ENCODE results near the gene CRK.

Gene CRK

DNA sequence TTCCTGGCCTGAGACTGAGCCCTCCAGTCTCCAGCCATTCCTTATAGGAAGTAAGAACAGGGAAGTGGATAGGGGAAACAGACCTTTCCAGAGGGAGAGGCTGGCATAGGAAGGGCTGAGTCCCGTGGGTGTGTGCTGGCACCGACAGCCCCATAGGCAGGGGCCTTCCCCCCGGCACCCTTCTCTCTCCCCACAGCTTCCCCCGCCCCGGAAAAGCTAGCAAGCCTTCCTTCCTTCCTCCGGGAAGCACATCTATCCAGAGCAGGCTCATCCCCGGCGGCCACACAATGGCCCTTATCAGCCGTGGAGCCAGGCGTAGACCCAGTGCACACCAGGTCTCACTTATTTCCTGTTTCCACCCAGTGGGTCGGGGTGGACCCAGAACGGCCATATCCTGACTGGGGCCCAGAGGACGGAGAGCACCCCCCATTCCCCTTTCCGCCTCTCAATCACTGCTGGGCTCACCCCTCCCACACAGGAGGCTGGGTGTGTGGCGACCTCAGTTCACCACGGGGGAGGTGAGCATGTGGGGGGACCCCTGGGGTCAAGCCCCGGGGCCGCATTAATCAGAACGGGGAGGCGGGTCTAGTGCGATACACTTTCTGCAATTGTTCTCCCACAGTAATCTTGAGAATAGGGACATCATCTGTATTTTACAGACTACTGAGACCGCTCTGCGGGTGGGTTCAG, 37.4 kb upstream of the CRK start:
- TF ChIP-seq CREB1 (IDR thresholded peaks at IDR 0.05; ENCODE audit: low read depth) = no peak
- TF ChIP-seq FOXM1 (IDR thresholded peaks at IDR 0.05; ENCODE audit: borderline replicate concordance, low read depth) = no peak
- no peak for TF ChIP-seq ZBTB7A (IDR thresholded peaks at IDR 0.05; ENCODE audit: low read depth)
- TF ChIP-seq NFIC (IDR thresholded peaks at IDR 0.05) = no peak
- no peak for TF ChIP-seq CEBPB (IDR thresholded peaks at IDR 0.05)
- TF ChIP-seq EGR1 (IDR thresholded peaks at IDR 0.05) = no peak
- TF ChIP-seq, protein P1, sequence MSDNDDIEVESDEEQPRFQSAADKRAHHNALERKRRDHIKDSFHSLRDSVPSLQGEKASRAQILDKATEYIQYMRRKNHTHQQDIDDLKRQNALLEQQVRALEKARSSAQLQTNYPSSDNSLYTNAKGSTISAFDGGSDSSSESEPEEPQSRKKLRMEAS (IDR thresholded peaks at IDR 0.05) = no peak
- TF ChIP-seq YY1 (IDR thresholded peaks at IDR 0.05; ENCODE audit: low read depth) = no peak
- TF ChIP-seq, protein P2, sequence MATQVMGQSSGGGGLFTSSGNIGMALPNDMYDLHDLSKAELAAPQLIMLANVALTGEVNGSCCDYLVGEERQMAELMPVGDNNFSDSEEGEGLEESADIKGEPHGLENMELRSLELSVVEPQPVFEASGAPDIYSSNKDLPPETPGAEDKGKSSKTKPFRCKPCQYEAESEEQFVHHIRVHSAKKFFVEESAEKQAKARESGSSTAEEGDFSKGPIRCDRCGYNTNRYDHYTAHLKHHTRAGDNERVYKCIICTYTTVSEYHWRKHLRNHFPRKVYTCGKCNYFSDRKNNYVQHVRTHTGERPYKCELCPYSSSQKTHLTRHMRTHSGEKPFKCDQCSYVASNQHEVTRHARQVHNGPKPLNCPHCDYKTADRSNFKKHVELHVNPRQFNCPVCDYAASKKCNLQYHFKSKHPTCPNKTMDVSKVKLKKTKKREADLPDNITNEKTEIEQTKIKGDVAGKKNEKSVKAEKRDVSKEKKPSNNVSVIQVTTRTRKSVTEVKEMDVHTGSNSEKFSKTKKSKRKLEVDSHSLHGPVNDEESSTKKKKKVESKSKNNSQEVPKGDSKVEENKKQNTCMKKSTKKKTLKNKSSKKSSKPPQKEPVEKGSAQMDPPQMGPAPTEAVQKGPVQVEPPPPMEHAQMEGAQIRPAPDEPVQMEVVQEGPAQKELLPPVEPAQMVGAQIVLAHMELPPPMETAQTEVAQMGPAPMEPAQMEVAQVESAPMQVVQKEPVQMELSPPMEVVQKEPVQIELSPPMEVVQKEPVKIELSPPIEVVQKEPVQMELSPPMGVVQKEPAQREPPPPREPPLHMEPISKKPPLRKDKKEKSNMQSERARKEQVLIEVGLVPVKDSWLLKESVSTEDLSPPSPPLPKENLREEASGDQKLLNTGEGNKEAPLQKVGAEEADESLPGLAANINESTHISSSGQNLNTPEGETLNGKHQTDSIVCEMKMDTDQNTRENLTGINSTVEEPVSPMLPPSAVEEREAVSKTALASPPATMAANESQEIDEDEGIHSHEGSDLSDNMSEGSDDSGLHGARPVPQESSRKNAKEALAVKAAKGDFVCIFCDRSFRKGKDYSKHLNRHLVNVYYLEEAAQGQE (IDR thresholded peaks at IDR 0.05; ENCODE audit: low read depth) = no peak
- no peak for TF ChIP-seq RAD21 (IDR thresholded peaks at IDR 0.05; ENCODE audit: low read depth)

DNA sequence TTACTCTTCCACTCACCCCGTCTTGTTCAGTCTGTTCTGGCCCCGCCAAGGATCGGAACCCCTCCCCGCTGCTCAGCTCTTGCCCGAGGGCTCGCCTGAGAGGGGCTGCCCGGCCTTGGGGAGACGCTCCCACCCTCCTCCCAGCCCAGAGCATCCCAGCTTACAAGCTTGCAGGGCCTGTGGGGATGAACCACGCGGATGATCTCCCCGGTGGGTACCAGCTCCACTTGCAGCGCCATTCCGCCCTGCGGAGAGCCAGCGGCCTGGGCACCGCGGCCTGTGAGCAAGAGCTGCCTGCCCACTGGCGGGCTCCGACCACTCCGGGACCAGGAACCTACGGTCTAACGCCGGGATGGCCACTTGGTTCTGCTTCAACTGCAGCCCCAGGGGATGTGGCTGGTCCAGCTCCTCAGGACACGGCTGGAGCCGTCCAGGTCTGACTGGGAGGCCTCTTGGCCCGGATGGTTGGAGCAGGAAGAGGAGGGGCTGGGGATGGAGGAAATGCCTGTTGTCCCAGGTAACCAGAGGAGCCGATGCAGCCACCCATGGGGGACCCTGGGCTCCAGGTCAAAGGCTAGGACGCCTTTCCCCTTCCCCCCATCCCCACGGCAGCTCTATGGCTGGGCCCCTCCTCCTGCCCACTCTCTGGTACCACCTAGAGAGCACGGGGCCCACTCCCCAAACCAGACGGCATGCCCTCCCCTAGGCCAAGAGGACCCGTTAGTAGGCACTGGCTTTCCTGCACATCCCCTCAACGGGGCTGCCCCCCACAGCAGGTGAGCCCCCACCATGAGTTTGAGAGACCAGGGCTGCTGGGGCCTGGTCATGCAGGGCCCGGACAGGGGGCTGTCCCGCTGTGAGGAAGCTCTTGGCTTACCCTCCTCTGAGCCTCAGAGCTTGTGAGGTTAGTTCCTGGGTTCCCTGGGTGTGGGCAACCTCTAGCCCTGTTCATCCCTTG, 36.5 kb upstream of the CRK start, which contains the start of gene MYO1C:
TSS of gene MYO1C (minus strand) at position 438 of the 958 bp plus-strand sequence. CDS start at position 239, 199 bp downstream.
- no peak for TF ChIP-seq FOXM1 (IDR thresholded peaks at IDR 0.05; ENCODE audit: borderline replicate concordance, low read depth)
- TF ChIP-seq TAF1 (IDR thresholded peaks at IDR 0.05; ENCODE audit: low read depth) = no peak
- no peak for TF ChIP-seq EGR1 (IDR thresholded peaks at IDR 0.05)
- TF ChIP-seq TEAD4 (IDR thresholded peaks at IDR 0.05) = no peak
- TF ChIP-seq, protein P2 (IDR thresholded peaks at IDR 0.05; ENCODE audit: low read depth) = no peak
- TF ChIP-seq, protein P1 (IDR thresholded peaks at IDR 0.05) = no peak
- TF ChIP-seq ZBTB7A (IDR thresholded peaks at IDR 0.05; ENCODE audit: low read depth) = no peak
- TF ChIP-seq EP300 (IDR thresholded peaks at IDR 0.05; ENCODE audit: borderline replicate concordance) = no peak
- TF ChIP-seq, protein P3, sequence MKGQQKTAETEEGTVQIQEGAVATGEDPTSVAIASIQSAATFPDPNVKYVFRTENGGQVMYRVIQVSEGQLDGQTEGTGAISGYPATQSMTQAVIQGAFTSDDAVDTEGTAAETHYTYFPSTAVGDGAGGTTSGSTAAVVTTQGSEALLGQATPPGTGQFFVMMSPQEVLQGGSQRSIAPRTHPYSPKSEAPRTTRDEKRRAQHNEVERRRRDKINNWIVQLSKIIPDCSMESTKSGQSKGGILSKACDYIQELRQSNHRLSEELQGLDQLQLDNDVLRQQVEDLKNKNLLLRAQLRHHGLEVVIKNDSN (IDR thresholded peaks at IDR 0.05) = no peak
- no peak for TF ChIP-seq RAD21 (IDR thresholded peaks at IDR 0.05; ENCODE audit: low read depth)
- no peak for TF ChIP-seq TCF12 (IDR thresholded peaks at IDR 0.05; ENCODE audit: low read depth)
- no peak for TF ChIP-seq CEBPB (IDR thresholded peaks at IDR 0.05)
- TF ChIP-seq YY1 (IDR thresholded peaks at IDR 0.05; ENCODE audit: low read depth) = no peak
- no peak for TF ChIP-seq CREB1 (IDR thresholded peaks at IDR 0.05; ENCODE audit: low read depth)
- no peak for TF ChIP-seq NFIC (IDR thresholded peaks at IDR 0.05)

DNA sequence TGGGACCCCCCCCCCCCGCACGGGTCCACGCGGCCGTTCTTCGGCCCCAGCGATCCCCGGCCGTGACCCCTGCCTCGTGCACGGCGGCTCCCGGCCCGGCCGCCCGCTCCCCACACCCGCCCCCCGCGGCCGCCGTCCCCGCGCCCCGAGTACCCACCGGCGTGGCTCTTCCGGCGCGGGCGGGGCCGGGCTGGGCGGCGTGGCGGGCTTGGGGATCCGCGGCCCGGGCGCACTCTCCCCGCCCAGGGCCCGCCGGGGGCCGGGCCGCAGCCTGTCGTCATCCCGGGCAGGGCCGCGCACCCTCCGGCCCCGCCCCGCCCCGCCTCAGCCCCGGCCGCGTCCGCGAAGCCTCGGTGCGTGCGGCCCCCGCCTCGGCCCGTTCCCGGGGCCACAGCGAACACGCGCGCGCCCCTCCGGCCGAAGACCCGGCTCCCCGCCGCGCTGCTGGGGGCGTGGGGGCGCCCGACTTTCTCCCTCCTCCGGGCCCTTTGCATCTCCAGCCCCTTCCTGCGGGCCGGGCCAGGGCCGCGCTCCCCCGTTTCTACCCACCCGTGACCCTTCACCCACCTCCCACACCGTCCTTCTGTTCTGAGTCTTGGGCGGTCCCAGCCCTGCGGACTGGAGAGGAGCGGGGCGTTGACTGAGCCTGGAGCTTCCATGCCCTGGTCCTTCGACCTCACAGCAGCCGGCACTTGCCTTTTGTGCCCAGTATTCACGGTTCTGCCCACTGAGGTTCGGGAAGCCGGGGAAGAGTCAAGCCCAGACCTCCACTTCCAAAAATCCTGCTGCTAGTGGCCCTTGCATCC, 35.6 kb upstream of the CRK start:
- TF ChIP-seq RAD21 (IDR thresholded peaks at IDR 0.05; ENCODE audit: low read depth) (no peak), EGR1 (IDR thresholded peaks at IDR 0.05) (no peak), FOXM1 (IDR thresholded peaks at IDR 0.05; ENCODE audit: borderline replicate concordance, low read depth) (no peak), EP300 (IDR thresholded peaks at IDR 0.05; ENCODE audit: borderline replicate concordance) (no peak), CEBPB (IDR thresholded peaks at IDR 0.05) (no peak), TAF1 (IDR thresholded peaks at IDR 0.05; ENCODE audit: low read depth) (no peak), CREB1 (IDR thresholded peaks at IDR 0.05; ENCODE audit: low read depth) (no peak), NFIC (IDR thresholded peaks at IDR 0.05) (no peak), TCF12 (IDR thresholded peaks at IDR 0.05; ENCODE audit: low read depth) (no peak), ZBTB7A (IDR thresholded peaks at IDR 0.05; ENCODE audit: low read depth) (no peak), TEAD4 (IDR thresholded peaks at IDR 0.05) (no peak), YY1 (IDR thresholded peaks at IDR 0.05; ENCODE audit: low read depth) (no peak)
- TF ChIP-seq, protein P2 (IDR thresholded peaks at IDR 0.05; ENCODE audit: low read depth) = no peak
- TF ChIP-seq, protein P3 (IDR thresholded peaks at IDR 0.05) = no peak
- TF ChIP-seq, protein P1 (IDR thresholded peaks at IDR 0.05) = no peak

All from Ishikawa (cell line).